ENCODE data around the gene CAP1. TPM values are rescaled to one million over a fixed set of nuclear protein-coding genes. Genes with fewer than 3 reads are reported as not detected.
"Not testable (repeated sequence)": the region's sequence is repeated elsewhere in the genome, so short reads cannot be mapped to it uniquely, and the experiment has no call there.

The CAP1 gene
- total RNA-seq, 1 experiment from 2014 or later = 229 TPM

DNA sequence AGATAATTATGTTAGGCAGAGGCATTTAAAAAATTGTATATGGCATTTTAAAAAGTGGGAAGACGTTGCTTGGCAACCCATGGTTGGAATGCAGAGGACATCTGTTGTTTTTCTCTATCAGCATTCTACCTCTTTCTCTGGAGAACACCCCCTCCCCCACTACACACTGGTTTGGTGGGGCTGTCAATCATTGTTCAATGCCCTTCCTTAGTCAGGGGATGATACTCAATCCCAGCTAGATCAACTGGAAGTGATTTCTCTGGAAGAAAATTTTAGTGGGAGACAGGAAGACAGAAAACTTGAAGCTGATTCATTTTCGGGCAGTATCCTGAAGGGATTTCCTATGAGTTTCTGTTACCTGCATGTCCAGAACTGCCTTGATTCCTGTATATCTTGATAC, 35.7 kb upstream of the CAP1 start:
- peaks cover 39% of the 10 kb centered on the region for H3K4me1 ChIP-seq (ENCODE audit: low read length)

DNA sequence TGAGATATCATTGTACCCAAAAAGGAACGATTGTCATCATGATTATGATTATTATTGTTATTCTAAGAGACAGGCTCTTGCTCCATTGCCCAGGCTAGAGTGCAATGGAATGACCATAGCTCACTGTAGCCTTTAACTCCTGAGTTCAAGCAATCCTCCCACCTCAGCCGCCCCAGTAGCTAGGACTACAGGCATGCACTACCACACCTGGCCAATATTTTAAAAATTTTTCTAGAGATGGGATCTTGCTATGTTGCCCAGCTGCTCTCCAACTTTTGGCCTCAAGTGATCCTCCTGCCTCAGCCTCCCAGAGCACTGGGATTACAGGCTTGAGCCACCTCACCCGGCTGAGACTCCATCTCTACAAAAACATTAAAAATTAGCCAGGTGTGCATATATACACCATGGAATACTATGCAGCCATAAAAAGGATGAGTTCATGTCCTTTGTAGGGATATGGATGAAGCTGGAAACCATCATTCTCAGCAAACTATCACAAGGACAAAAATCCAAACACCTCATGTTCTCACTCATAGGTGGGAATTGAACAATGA, 33.0 kb upstream of the CAP1 start:
- not testable (repeated sequence) for H3K27me3 ChIP-seq (ENCODE audit: low read length); H2AFZ ChIP-seq (ENCODE audit: low read length); H3K4me2 ChIP-seq (ENCODE audit: low read depth, low read length, poor library complexity, severe bottlenecking); H3K36me3 ChIP-seq (ENCODE audit: insufficient read depth, low read length); H3K9me3 ChIP-seq (ENCODE audit: low read length); DNase-seq; H3K9ac ChIP-seq (ENCODE audit: low read length); H3K79me2 ChIP-seq (ENCODE audit: low read length); H4K20me1 ChIP-seq (ENCODE audit: insufficient read depth, low read depth, low read length); H3K27ac ChIP-seq (ENCODE audit: low read length); H3K9me2 ChIP-seq (replicated peaks; ENCODE audit: insufficient read depth, low read length); H3K4me3 ChIP-seq (ENCODE audit: low read length)
- peaks cover 33% of the 10 kb centered on the region for H3K4me1 ChIP-seq (ENCODE audit: low read length)

More for the DNA sequence above, 35.7 kb upstream of the CAP1 start:
- H3K36me3 ChIP-seq (ENCODE audit: insufficient read depth, low read length) = no peaks in the 10 kb centered on the region
- H2AFZ ChIP-seq (ENCODE audit: low read length) = no peak overlapping the region
- H3K27ac ChIP-seq (ENCODE audit: low read length) = no peak overlapping the region
- H3K27me3 ChIP-seq (ENCODE audit: low read length) = no peaks in the 10 kb centered on the region
- no peaks in the 10 kb centered on the region for H4K20me1 ChIP-seq (ENCODE audit: insufficient read depth, low read depth, low read length)
- DNase-seq = no peak
- H3K9me3 ChIP-seq (ENCODE audit: low read length) = no peaks in the 10 kb centered on the region
- H3K9ac ChIP-seq (ENCODE audit: low read length) = no peak overlapping the region
- H3K4me2 ChIP-seq (ENCODE audit: low read depth, low read length, poor library complexity, severe bottlenecking) = no peak overlapping the region
- H3K4me3 ChIP-seq (ENCODE audit: low read length) = no peak overlapping the region
- H3K9me2 ChIP-seq (replicated peaks; ENCODE audit: insufficient read depth, low read length) = no peaks in the 10 kb centered on the region
- H3K79me2 ChIP-seq (ENCODE audit: low read length) = no peaks in the 10 kb centered on the region

DNA sequence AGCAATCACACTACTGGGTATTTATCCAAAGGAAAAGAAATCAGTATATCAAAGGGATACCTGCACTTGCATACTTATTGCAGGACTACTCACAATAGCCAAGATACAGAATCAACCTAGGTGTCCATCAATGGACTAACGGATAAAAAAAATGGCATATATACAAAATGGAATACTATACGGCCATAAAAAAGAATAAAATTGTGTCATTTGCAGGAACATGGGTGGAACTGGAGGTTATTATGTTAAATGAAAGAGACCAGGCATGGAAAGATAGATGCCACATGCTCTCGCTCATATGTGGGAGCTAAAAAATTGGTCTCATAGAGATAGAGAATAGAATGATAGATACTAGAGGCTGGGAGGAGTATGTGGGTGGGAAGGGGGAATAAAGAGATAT, 29.3 kb upstream of the CAP1 start:
- no peaks in the 10 kb centered on the region for H3K36me3 ChIP-seq (ENCODE audit: insufficient read depth, low read length)
- no peaks in the 10 kb centered on the region for H3K79me2 ChIP-seq (ENCODE audit: low read length)
- no peaks in the 10 kb centered on the region for H3K9me3 ChIP-seq (ENCODE audit: low read length)
- H2AFZ ChIP-seq (ENCODE audit: low read length) = no peak overlapping the region
- no peaks in the 10 kb centered on the region for H3K27me3 ChIP-seq (ENCODE audit: low read length)
- no peaks in the 10 kb centered on the region for H3K9me2 ChIP-seq (replicated peaks; ENCODE audit: insufficient read depth, low read length)
- H3K27ac ChIP-seq (ENCODE audit: low read length) = no peak overlapping the region
- no peak overlapping the region for H3K9ac ChIP-seq (ENCODE audit: low read length)
- H4K20me1 ChIP-seq (ENCODE audit: insufficient read depth, low read depth, low read length) = no peaks in the 10 kb centered on the region
- no peak for DNase-seq
- peaks cover 3% of the 10 kb centered on the region for H3K4me1 ChIP-seq (ENCODE audit: low read length)
- H3K4me2 ChIP-seq (ENCODE audit: low read depth, low read length, poor library complexity, severe bottlenecking) = no peak overlapping the region
- H3K4me3 ChIP-seq (ENCODE audit: low read length) = no peak overlapping the region

DNA sequence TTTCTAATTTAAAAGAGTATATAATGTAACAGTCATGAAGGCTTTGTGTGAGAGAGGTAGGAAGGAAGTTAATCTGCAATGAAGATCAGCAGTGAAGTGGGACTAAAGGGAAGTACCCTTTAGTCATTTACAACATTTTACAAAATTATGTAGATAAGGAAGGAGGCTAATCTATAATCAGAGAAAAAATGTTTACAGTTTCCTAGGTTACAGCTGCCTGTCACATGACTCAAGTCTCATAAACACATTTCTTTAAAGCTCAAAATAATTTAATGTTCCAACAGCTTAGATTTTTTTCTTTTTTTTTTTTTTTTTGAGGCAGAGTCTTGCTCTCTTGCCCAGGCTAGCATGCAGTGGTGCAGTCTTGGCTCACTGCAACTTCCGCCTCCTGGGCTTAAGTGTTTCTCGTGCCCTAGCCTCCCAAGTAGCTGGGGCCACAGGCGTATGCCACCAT, 26.2 kb upstream of the CAP1 start:
- no peak overlapping the region for H2AFZ ChIP-seq (ENCODE audit: low read length)
- no peaks in the 10 kb centered on the region for H3K9me2 ChIP-seq (replicated peaks; ENCODE audit: insufficient read depth, low read length)
- no peak for DNase-seq
- no peaks in the 10 kb centered on the region for H3K27me3 ChIP-seq (ENCODE audit: low read length)
- no peaks in the 10 kb centered on the region for H4K20me1 ChIP-seq (ENCODE audit: insufficient read depth, low read depth, low read length)
- no peaks in the 10 kb centered on the region for H3K4me1 ChIP-seq (ENCODE audit: low read length)
- no peak overlapping the region for H3K4me2 ChIP-seq (ENCODE audit: low read depth, low read length, poor library complexity, severe bottlenecking)
- H3K9ac ChIP-seq (ENCODE audit: low read length) = no peak overlapping the region
- no peaks in the 10 kb centered on the region for H3K9me3 ChIP-seq (ENCODE audit: low read length)
- H3K36me3 ChIP-seq (ENCODE audit: insufficient read depth, low read length) = no peaks in the 10 kb centered on the region
- no peaks in the 10 kb centered on the region for H3K79me2 ChIP-seq (ENCODE audit: low read length)
- no peak overlapping the region for H3K4me3 ChIP-seq (ENCODE audit: low read length)
- no peak overlapping the region for H3K27ac ChIP-seq (ENCODE audit: low read length)

DNA sequence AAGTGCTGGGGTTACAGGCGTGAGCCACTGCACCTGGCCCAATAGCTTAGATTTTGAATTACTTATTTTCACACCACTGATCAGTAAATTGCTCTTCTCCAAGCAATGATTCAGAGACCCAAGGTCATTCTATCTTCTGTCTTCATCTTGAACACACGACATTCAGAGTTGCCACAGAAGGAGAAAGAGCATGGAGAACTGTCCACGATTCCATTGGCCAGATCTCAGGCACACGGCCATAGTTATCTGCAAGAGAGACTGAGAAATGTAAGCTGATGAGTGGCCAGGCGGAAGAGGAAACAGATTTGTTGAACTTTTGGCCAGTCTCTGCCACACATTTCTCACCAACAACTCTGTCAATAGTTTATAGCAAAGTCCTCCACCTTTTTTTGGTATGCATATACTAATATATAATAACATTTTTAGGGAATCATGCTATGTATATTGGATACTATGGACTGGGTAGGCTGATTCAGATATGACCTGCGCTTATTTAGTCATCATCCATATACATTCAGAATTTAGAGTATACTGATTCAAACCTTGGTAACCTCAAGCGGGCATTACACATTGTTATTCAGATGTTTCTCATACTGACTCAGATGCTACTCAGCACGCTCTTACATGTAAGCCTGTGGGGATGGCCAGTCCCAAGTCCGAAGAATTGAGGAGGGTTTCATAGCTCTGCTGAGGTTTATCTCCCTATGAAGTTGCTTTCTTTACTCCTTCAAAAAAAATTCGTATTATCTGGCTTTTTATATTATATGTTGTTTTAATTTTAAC, 25.5 kb upstream of the CAP1 start:
- DNase-seq = no peak
- H3K27ac ChIP-seq (ENCODE audit: low read length) = no peak overlapping the region
- H3K79me2 ChIP-seq (ENCODE audit: low read length) = no peaks in the 10 kb centered on the region
- no peak overlapping the region for H3K4me2 ChIP-seq (ENCODE audit: low read depth, low read length, poor library complexity, severe bottlenecking)
- no peak overlapping the region for H3K9ac ChIP-seq (ENCODE audit: low read length)
- H3K4me3 ChIP-seq (ENCODE audit: low read length) = no peak overlapping the region
- no peaks in the 10 kb centered on the region for H4K20me1 ChIP-seq (ENCODE audit: insufficient read depth, low read depth, low read length)
- no peaks in the 10 kb centered on the region for H3K27me3 ChIP-seq (ENCODE audit: low read length)
- no peak overlapping the region for H2AFZ ChIP-seq (ENCODE audit: low read length)
- H3K4me1 ChIP-seq (ENCODE audit: low read length) = no peaks in the 10 kb centered on the region
- H3K9me2 ChIP-seq (replicated peaks; ENCODE audit: insufficient read depth, low read length) = no peaks in the 10 kb centered on the region
- no peaks in the 10 kb centered on the region for H3K36me3 ChIP-seq (ENCODE audit: insufficient read depth, low read length)
- H3K9me3 ChIP-seq (ENCODE audit: low read length) = no peaks in the 10 kb centered on the region

DNA sequence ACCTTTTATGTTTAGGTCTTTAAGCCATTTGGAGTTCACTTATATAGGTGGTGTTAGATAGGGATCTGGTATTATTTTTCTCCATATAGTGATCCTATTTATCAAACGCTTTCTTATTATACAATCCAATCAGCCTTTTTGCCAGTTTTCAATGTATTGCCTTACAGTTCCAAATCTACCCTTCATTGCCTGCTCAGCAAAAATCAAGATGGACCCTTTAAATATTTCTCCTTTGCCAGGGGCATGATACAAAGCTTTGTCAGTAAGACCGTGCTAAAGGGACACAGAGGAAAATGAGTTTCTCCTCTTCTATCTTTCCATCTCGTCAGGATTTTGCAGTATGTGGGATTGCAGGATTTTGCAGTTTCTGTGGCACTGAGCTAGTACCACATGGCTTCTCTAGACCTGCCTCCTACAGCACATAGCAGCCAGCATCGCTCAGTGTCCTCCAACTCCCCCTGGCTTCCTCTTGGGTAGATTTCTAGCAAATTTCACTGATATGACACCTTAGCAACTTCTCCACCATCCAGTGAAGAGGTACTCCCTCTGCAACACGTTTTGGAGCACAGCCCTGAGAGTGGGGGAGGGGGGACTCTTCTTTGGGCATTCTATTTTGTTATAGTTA, 22.5 kb upstream of the CAP1 start:
- no peak overlapping the region for H3K9ac ChIP-seq (ENCODE audit: low read length)
- no peaks in the 10 kb centered on the region for H3K36me3 ChIP-seq (ENCODE audit: insufficient read depth, low read length)
- H2AFZ ChIP-seq (ENCODE audit: low read length) = no peak overlapping the region
- no peaks in the 10 kb centered on the region for H3K9me2 ChIP-seq (replicated peaks; ENCODE audit: insufficient read depth, low read length)
- no peaks in the 10 kb centered on the region for H3K9me3 ChIP-seq (ENCODE audit: low read length)
- H4K20me1 ChIP-seq (ENCODE audit: insufficient read depth, low read depth, low read length) = no peaks in the 10 kb centered on the region
- H3K4me3 ChIP-seq (ENCODE audit: low read length) = no peak overlapping the region
- H3K4me2 ChIP-seq (ENCODE audit: low read depth, low read length, poor library complexity, severe bottlenecking) = no peak overlapping the region
- no peak overlapping the region for H3K27ac ChIP-seq (ENCODE audit: low read length)
- no peaks in the 10 kb centered on the region for H3K27me3 ChIP-seq (ENCODE audit: low read length)
- H3K79me2 ChIP-seq (ENCODE audit: low read length) = no peaks in the 10 kb centered on the region
- H3K4me1 ChIP-seq (ENCODE audit: low read length) = no peaks in the 10 kb centered on the region
- peak; percentile 60 for DNase-seq

DNA sequence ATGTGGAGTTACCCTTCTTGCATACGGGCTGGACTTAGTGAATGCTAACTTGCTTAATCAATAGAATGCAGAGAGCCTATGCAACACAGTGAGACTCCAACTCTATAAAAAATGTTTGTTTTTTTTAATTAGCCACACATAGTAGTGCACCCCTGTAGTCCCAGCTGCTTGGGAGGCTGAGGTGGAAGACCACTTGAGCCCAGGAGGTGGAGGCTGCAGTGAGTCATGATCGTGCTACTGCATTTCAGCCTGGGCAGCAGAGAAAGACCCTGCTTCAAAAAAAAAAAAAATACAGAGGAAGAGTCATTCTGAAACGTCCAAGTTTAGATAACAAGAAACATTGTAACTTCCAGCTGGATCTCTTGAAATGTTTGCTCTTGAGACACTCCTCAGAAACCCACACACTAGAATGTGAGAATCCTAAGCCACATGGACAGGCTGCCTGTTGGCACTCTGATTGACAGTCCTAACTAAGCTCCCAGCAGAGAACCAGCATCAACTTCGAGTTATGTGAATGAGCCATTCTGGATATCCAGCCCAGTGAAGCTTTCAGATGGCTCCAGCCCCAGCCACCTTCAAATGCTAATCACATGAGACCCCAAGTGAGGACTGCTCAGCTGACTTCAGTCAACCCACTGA, 20.0 kb upstream of the CAP1 start:
- no peaks in the 10 kb centered on the region for H3K79me2 ChIP-seq (ENCODE audit: low read length)
- H4K20me1 ChIP-seq (ENCODE audit: insufficient read depth, low read depth, low read length) = no peaks in the 10 kb centered on the region
- no peak overlapping the region for H2AFZ ChIP-seq (ENCODE audit: low read length)
- H3K4me2 ChIP-seq (ENCODE audit: low read depth, low read length, poor library complexity, severe bottlenecking) = no peak overlapping the region
- H3K9me2 ChIP-seq (replicated peaks; ENCODE audit: insufficient read depth, low read length) = no peaks in the 10 kb centered on the region
- no peak for DNase-seq
- no peaks in the 10 kb centered on the region for H3K9me3 ChIP-seq (ENCODE audit: low read length)
- H3K36me3 ChIP-seq (ENCODE audit: insufficient read depth, low read length) = no peaks in the 10 kb centered on the region
- H3K9ac ChIP-seq (ENCODE audit: low read length) = no peak overlapping the region
- H3K27me3 ChIP-seq (ENCODE audit: low read length) = no peaks in the 10 kb centered on the region
- H3K4me1 ChIP-seq (ENCODE audit: low read length) = no peaks in the 10 kb centered on the region
- no peak overlapping the region for H3K27ac ChIP-seq (ENCODE audit: low read length)
- H3K4me3 ChIP-seq (ENCODE audit: low read length) = no peak overlapping the region

DNA sequence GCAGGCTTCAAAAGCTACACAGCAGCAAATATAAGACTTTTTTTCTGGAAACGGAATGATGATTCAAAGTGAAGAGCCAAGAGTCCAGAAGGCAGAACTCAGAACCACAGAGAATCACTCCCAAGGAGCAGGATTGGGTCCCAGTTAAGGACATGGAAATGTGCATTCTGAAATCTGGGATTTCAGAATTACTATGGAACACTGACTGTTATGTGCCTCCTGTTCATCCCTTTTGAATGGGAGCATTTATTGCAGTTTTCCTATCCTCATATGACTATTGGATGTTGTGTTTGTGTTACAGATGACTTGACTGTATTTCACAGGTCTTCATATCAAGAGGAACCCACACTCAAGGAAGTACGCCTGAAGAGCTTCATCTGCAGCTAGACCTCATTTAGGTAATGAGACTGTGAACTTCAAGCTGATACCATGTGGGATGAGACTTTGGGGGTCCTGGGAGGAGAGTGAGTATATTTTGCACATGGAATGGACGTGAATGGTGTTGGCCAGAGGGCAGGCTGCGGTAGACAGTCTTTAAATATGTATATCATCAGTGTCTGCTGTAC, 17.1 kb upstream of the CAP1 start:
- Histone ChIP-seq H4K20me1 (ENCODE audit: insufficient read depth, low read depth, low read length) (no peaks in the 10 kb centered on the region), H3K27ac (ENCODE audit: low read length) (no peak overlapping the region), H3K9ac (ENCODE audit: low read length) (no peak overlapping the region), H3K9me2 (replicated peaks; ENCODE audit: insufficient read depth, low read length) (no peaks in the 10 kb centered on the region), H3K4me3 (ENCODE audit: low read length) (no peak overlapping the region), H3K9me3 (ENCODE audit: low read length) (no peaks in the 10 kb centered on the region), H3K27me3 (ENCODE audit: low read length) (no peaks in the 10 kb centered on the region), H2AFZ (ENCODE audit: low read length) (no peak overlapping the region), H3K4me1 (ENCODE audit: low read length) (no peaks in the 10 kb centered on the region), H3K36me3 (ENCODE audit: insufficient read depth, low read length) (no peaks in the 10 kb centered on the region), H3K79me2 (ENCODE audit: low read length) (no peaks in the 10 kb centered on the region), H3K4me2 (ENCODE audit: low read depth, low read length, poor library complexity, severe bottlenecking) (no peak overlapping the region)
- no peak for DNase-seq

All from Karpas-422 (cell line).